ENCODE data around the gene CLEC3A.
"Not testable (repeated sequence)": the region's sequence is repeated elsewhere in the genome, so short reads cannot be mapped to it uniquely, and the experiment has no call there.

CLEC3A gene

DNA sequence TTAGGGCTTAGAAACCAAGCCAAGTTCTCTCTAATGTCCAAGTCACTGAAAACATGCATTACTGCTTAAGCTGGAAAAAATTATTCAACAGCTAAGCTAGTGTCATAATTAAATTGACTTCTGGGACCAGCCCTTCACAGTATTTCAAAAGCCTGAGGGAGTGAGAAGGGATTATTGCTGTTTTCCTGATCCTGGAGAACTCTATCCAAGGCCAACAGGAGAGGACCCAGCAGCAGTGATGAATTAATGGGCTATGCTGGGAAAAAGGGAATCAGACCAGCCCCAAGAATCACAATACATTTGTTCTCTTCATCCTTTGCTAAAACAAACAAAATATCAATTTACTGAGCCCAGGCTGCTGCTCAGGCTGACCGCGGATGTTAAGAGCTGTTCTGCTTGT is 34.5 kb upstream of the CLEC3A start:
- TF ChIP-seq, protein P1, sequence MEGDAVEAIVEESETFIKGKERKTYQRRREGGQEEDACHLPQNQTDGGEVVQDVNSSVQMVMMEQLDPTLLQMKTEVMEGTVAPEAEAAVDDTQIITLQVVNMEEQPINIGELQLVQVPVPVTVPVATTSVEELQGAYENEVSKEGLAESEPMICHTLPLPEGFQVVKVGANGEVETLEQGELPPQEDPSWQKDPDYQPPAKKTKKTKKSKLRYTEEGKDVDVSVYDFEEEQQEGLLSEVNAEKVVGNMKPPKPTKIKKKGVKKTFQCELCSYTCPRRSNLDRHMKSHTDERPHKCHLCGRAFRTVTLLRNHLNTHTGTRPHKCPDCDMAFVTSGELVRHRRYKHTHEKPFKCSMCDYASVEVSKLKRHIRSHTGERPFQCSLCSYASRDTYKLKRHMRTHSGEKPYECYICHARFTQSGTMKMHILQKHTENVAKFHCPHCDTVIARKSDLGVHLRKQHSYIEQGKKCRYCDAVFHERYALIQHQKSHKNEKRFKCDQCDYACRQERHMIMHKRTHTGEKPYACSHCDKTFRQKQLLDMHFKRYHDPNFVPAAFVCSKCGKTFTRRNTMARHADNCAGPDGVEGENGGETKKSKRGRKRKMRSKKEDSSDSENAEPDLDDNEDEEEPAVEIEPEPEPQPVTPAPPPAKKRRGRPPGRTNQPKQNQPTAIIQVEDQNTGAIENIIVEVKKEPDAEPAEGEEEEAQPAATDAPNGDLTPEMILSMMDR (IDR thresholded peaks at IDR 0.05; ENCODE audit: borderline replicate concordance, control extremely low read depth, extremely low read depth, insufficient read depth, missing control alignments): no peak
- in situ Hi-C loops (cut with MboI; ENCODE audit: low sequenced_read_pairs, unreplicated experiment): no loop called here
- no peak for DNase-seq (ENCODE audit: low spot score)

- in situ Hi-C loops (cut with MboI; ENCODE audit: low sequenced_read_pairs, unreplicated experiment): no loop called here
- TF ChIP-seq, protein P1 (IDR thresholded peaks at IDR 0.05; ENCODE audit: borderline replicate concordance, control extremely low read depth, extremely low read depth, insufficient read depth, missing control alignments): no peak
Observed at GRCh38 chr16:77989846-77990245, 32.5 kb upstream of the CLEC3A start.

DNA sequence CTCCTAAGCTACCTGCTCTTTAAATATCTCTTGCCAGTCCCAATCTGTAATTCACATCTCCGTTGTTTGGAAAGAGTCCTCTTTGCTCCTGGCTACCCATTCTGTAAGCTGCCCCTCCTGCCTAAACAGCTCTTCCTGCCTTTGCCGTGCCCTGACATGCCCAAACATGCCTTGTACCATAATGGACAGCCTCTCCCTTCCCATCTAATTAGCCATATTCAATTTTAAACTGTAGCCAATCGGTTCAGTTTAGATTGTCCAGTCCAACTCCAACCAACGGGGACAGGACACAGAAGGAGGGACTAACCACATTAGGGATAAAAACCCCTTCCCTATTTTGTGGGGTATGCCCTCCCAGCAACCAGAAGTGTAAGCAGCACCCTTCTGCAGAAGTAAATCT is 30.6 kb upstream of the CLEC3A start:
- TF ChIP-seq, protein P1 (IDR thresholded peaks at IDR 0.05; ENCODE audit: borderline replicate concordance, control extremely low read depth, extremely low read depth, insufficient read depth, missing control alignments): no peak
- DNase-seq (ENCODE audit: low spot score): no peak
- in situ Hi-C loops (cut with MboI; ENCODE audit: low sequenced_read_pairs, unreplicated experiment): no loop called here

More at GRCh38 chr16:77989846-77990245, 32.5 kb upstream of the CLEC3A start:
- no peak for DNase-seq (ENCODE audit: low spot score)

GRCh38 chr16:77992381-77992780 is 30.0 kb upstream of the CLEC3A start:
- in situ Hi-C loops (cut with MboI; ENCODE audit: low sequenced_read_pairs, unreplicated experiment); DNase-seq (ENCODE audit: low spot score): not testable (repeated sequence)

- TF ChIP-seq, protein P1 (IDR thresholded peaks at IDR 0.05; ENCODE audit: borderline replicate concordance, control extremely low read depth, extremely low read depth, insufficient read depth, missing control alignments): no peak
- no peak for DNase-seq (ENCODE audit: low spot score)
- in situ Hi-C loops (cut with MboI; ENCODE audit: low sequenced_read_pairs, unreplicated experiment): no loop called here
Observed at GRCh38 chr16:77993111-77993985, 29.0 kb upstream of the CLEC3A start.

GRCh38 chr16:77995843-77996455 is 26.4 kb upstream of the CLEC3A start:
- TF ChIP-seq, protein P1 (IDR thresholded peaks at IDR 0.05; ENCODE audit: borderline replicate concordance, control extremely low read depth, extremely low read depth, insufficient read depth, missing control alignments): no peak
- no peak for DNase-seq (ENCODE audit: low spot score)
- in situ Hi-C loops (cut with MboI; ENCODE audit: low sequenced_read_pairs, unreplicated experiment): no loop called here
